GM12874 (cell line): Measurements from ENCODE around the gene UBE2F.

Experiments
- CTCF ChIP-seq: IDR thresholded peaks from 2 replicates; pipeline ENCODE4 v1.5.1; 2011; ENCODE audit warnings: low read depth, mild to moderate bottlenecking, control low read depth, low read length, moderate library complexity; ENCODE audit not compliant: insufficient read depth

The UBE2F gene

GRCh38 chr2:237998530-237998929 lies 31.7 kb downstream of the UBE2F start:
- TF ChIP-seq CTCF, result no peak

GRCh38 chr2:238003234-238004031 lies 36.6 kb downstream of the UBE2F start:
- TF ChIP-seq CTCF, result no peak

GRCh38 chr2:238004077-238004830 lies 37.4 kb downstream of the UBE2F start:
- TF ChIP-seq CTCF, result no peak

- no peak for TF ChIP-seq CTCF
These were observed 38.7 kb downstream of the UBE2F start for GRCh38 chr2:238005528-238005927.

- no peak for TF ChIP-seq CTCF
These were observed 39.7 kb downstream of the UBE2F start for GRCh38 chr2:238006510-238006909.

- TF ChIP-seq CTCF, result no peak
These were observed 41.1 kb downstream of the UBE2F start for GRCh38 chr2:238007924-238008323.

- TF ChIP-seq CTCF, result no peak
These were observed 42.7 kb downstream of the UBE2F start for GRCh38 chr2:238009563-238009962.
